ENCODE data around the gene CLEC2A.

DNA sequence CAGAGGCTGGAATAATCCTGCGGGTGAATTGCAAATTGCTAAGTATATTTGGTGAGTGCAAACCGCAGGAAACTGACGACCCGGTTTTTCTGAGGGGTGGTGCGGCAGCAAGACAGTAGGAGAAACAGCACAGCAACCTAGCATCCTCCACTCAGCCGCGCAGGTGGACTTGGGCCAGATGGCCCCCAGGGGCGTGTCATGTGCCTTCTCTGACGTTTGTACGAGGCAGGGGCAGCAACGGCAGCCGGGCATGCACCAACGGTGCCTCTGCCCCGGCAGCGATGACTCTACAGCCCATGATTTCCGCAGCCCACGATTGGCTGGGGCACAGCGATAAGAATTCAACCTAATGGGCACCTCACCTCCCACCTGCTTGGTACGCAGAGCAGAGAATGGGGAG lies 11.1 kb upstream of the CLEC2A start:
- TF ChIP-seq POLR2A (IDR thresholded peaks at IDR 0.05) = no peak
- TF ChIP-seq, protein P1, sequence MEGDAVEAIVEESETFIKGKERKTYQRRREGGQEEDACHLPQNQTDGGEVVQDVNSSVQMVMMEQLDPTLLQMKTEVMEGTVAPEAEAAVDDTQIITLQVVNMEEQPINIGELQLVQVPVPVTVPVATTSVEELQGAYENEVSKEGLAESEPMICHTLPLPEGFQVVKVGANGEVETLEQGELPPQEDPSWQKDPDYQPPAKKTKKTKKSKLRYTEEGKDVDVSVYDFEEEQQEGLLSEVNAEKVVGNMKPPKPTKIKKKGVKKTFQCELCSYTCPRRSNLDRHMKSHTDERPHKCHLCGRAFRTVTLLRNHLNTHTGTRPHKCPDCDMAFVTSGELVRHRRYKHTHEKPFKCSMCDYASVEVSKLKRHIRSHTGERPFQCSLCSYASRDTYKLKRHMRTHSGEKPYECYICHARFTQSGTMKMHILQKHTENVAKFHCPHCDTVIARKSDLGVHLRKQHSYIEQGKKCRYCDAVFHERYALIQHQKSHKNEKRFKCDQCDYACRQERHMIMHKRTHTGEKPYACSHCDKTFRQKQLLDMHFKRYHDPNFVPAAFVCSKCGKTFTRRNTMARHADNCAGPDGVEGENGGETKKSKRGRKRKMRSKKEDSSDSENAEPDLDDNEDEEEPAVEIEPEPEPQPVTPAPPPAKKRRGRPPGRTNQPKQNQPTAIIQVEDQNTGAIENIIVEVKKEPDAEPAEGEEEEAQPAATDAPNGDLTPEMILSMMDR (IDR thresholded peaks at IDR 0.05) = no peak
